IPS DF 6.9 (cell line): ENCODE measurements around the gene CLK4.

Source experiments
- DNase-seq: peaks from one replicate; pipeline ENCODE4 v3.0.0-alpha.2; 2013; ENCODE audit warnings: low read depth, low spot score
- H3K27ac ChIP-seq: one replicate; pipeline ENCODE4 v1.5.1; 2013; ENCODE audit warnings: low read length, control low read depth
- H3K27me3 ChIP-seq: 2 replicates; pipeline ENCODE4 v1.6.1; 2013; ENCODE audit warnings: mild to moderate bottlenecking, low read length; ENCODE audit not compliant: control insufficient read depth, insufficient read depth
- H3K36me3 ChIP-seq: 2 replicates; pipeline ENCODE4 v1.6.1; 2013; ENCODE audit warnings: low read length; ENCODE audit not compliant: control insufficient read depth, insufficient read depth
- H3K4me1 ChIP-seq: 2 replicates; pipeline ENCODE4 v1.6.1; 2013; ENCODE audit warnings: low read length; ENCODE audit not compliant: control insufficient read depth, insufficient read depth
- H3K4me3 ChIP-seq: 2 replicates; pipeline ENCODE4 v1.5.1; 2013; ENCODE audit warnings: mild to moderate bottlenecking, low read length
- H3K9me3 ChIP-seq: 2 replicates; pipeline ENCODE4 v1.6.1; 2013; ENCODE audit warnings: low read length, inconsistent platforms; ENCODE audit not compliant: control insufficient read depth, insufficient read depth
- WGBS: extraction: QIAGEN DNeasy Blood & Tissue Kit; methylation state at CpG from one replicate; pipeline ENCODE4 v1.1.7; 2013; ENCODE audit warnings: mixed read lengths, missing lambda C conversion rate; ENCODE audit not compliant: insufficient read length, insufficient coverage; 5-methylcytosine and 5-hydroxymethylcytosine counted together

CLK4 gene

DNA sequence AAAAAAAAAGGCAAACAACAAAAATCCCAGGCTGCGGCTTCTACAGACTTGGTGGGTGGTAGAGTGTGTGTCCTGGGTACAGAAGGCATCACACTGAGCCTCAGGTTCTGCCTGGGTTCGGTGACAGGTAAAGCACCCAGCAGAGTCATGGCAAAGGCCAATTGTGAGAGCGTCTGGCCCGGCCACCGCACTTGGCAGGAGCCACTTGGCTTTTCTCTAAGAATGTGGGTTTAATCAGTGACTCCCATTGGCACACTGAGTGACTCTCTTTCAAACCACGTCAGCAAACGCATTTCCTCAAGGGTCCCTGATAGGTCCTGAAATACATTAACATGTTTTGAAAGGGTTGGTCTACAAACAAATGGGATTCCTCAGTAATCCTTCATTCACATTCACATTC, 53.6 kb downstream of the CLK4 start:
- WGBS: no CpG with 5 or more reads among the region's 7 CpGs
- no peak for DNase-seq

DNA sequence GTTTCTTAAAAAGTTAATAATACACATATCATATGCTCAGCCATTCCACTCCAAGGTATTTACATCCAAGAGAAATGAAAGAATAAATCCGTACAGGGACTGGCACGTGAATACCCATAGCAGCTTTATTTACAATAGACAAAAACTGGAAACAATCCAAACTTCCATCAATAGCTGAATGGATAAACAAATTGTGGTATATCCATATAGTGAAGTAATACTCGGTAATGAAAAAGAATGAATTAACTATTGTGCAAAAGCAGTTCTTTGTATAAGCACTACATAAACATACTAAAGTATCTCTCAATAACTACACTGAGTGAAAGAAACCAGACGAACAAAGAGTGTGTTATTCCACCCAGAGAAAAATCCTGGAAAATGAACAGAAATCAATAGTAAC, 54.2 kb downstream of the CLK4 start:
- no peak for DNase-seq
- H3K27ac ChIP-seq: no peak overlapping the region
- H3K27me3 ChIP-seq: no peaks in the 10 kb centered on the region
- H3K4me3 ChIP-seq: no peak overlapping the region
- H3K36me3 ChIP-seq: no peaks in the 10 kb centered on the region
- H3K9me3 ChIP-seq: no peaks in the 10 kb centered on the region
- H3K4me1 ChIP-seq: no peaks in the 10 kb centered on the region; the same call in 1 of the 2 replicates
- WGBS: no CpG with 5 or more reads among the region's 4 CpGs

More for the DNA sequence above, 53.6 kb downstream of the CLK4 start:
- Histone ChIP-seq H3K27me3 (no peaks in the 10 kb centered on the region), H3K27ac (no peak overlapping the region), H3K4me1 (peaks cover 3% of the 10 kb centered on the region), H3K9me3 (no peaks in the 10 kb centered on the region), H3K36me3 (no peaks in the 10 kb centered on the region), H3K4me3 (no peak overlapping the region)

DNA sequence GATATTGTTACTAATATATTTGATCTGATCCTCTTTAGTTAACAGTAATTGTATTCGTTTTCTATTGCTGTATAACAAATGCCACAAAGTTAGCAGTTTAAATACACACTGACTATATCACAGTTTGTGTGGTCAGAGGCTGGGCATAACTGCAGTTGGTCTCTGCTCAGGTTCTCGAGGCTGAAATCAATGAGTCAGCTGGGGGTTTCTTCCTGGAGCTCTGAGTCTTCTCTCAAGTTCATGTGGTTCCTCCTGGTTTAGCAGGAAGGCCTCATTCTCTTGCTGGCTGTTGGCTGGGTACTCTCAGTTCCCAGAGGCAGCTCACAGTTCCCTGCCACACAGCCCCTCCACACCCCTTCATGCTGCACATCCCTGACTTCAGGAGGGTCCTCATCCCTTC, 57.4 kb downstream of the CLK4 start:
- peaks cover 2% of the 10 kb centered on the region; the same call in 1 of the 2 replicates for H3K4me1 ChIP-seq
- no peak for DNase-seq
- no peaks in the 10 kb centered on the region for H3K36me3 ChIP-seq
- no peak overlapping the region for H3K4me3 ChIP-seq
- H3K27ac ChIP-seq: no peak overlapping the region
- WGBS: no CpG with 5 or more reads among the region's 2 CpGs
- H3K9me3 ChIP-seq: no peaks in the 10 kb centered on the region
- no peaks in the 10 kb centered on the region for H3K27me3 ChIP-seq

DNA sequence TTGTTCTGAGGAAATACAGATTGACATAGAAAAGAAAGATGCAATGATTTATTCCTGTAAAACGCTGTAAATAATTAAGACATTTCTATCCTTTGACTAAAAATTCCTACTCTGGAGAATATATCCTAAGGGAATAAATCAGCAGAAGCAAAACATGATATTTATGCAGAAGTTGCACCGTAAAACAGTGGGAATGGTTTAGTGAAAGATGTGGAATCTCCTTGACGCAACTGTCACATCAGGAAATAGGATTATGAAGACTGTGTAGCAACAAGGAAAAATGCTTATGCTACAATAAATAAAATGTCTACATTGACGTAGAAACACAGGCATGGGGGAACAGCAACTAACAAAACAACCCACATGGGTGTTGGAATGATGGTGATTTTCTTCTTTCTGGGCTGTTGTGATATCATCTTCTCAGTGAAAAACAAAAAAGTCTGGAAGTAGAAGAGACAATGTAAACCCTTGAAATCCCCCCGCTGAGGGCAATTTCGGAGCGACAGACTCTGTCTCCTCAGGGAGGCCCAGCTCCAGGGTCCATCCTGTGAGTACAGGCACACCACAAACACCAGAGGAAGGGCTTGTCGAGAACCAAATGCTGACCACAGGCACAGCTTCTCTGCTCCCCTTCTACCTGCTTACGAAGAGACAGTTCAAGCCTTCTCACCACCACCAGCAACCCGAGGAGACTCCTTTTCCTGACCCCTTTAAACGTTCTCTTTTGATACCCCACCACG, 61.9 kb downstream of the CLK4 start:
- Histone ChIP-seq H3K9me3 (no peaks in the 10 kb centered on the region), H3K27ac (no peak overlapping the region), H3K4me3 (no peak overlapping the region), H3K36me3 (no peaks in the 10 kb centered on the region), H3K4me1 (peaks cover 5% of the 10 kb centered on the region; the same call in 1 of the 2 replicates), H3K27me3 (no peaks in the 10 kb centered on the region)
- no CpG with 5 or more reads among the region's 12 CpGs for WGBS
- DNase-seq: no peak

DNA sequence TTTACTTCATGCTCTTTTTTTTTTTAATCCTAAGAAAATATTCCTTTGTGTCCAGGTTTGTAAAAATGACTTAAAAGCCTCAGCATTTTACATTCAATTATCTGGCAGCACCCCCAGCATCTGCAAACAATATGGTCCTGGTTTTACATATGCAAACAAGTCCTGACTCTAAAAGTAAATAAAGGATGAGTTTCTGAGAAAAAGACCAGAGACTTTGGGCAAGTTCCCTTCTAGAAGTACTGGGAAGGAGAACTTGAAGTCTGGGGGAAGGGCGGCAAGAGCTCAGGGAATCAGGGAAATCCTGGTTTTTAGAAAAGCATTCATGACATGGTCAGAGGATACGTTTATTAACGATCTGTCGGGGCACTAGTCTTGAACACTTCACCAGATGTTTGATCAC, 62.5 kb downstream of the CLK4 start:
- no peaks in the 10 kb centered on the region for H3K36me3 ChIP-seq
- no peak overlapping the region for H3K4me3 ChIP-seq
- DNase-seq: no peak
- H3K27me3 ChIP-seq: no peaks in the 10 kb centered on the region
- H3K9me3 ChIP-seq: no peaks in the 10 kb centered on the region
- WGBS: no CpG with 5 or more reads among the region's 4 CpGs
- peaks cover 5% of the 10 kb centered on the region; the same call in 1 of the 2 replicates for H3K4me1 ChIP-seq
- H3K27ac ChIP-seq: no peak overlapping the region

DNA sequence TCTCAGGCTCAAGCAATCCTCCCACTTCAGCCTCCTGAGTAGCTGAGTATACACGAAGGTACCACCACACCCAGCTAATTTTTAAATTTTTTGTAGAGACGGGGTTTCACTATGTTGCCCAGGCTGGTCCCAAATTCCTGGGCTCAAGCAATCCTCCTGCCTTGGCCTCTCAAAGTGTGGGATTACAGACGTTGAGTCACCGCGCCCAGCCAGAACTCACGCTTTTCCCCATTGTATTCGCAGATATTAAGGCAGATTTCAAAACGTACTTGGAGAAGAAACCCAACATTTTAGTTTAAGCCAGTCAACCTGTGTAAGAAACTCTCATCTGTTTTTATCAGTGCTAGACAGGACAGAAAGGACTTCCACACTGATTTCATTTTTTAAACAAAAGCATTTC, 63.2 kb downstream of the CLK4 start:
- no peak overlapping the region for H3K4me3 ChIP-seq
- H3K27ac ChIP-seq: no peak overlapping the region
- DNase-seq: no peak
- H3K36me3 ChIP-seq: no peaks in the 10 kb centered on the region
- no peaks in the 10 kb centered on the region for H3K9me3 ChIP-seq
- no CpG with 5 or more reads among the region's 8 CpGs for WGBS
- H3K4me1 ChIP-seq: peaks cover 5% of the 10 kb centered on the region; the same call in 1 of the 2 replicates
- no peaks in the 10 kb centered on the region for H3K27me3 ChIP-seq

DNA sequence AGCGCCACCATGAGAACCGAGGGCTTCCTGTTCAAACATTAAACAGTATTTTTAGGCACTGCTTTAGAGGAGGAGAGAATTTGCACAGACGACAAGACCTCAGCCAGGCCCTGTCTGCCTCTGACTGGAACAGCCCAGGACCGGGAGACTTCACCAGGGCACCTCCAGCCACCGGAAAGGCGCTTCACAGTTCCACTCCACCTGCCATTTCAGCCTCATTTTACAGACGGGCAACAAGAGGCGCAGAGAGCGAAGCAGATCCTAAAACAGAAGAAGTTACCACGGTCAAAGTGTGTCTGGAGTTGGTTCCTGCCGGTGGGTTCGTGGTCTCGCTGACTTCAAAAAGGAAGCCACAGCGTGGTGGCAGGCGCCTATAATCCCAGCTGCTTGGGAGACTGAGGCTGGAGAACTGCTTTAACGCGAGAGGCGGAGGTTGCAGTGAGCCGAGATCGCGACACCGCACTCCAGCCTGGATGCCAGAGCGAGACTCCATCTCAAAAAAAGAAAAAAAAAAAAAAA, 65.0 kb downstream of the CLK4 start:
- Histone ChIP-seq H3K4me1 (peaks cover 6% of the 10 kb centered on the region), H3K4me3 (no peak overlapping the region), H3K27ac (no peak overlapping the region), H3K9me3 (no peaks in the 10 kb centered on the region), H3K36me3 (no peaks in the 10 kb centered on the region), H3K27me3 (no peaks in the 10 kb centered on the region)
- DNase-seq: no peak
- WGBS: no CpG with 5 or more reads among the region's 23 CpGs

DNA sequence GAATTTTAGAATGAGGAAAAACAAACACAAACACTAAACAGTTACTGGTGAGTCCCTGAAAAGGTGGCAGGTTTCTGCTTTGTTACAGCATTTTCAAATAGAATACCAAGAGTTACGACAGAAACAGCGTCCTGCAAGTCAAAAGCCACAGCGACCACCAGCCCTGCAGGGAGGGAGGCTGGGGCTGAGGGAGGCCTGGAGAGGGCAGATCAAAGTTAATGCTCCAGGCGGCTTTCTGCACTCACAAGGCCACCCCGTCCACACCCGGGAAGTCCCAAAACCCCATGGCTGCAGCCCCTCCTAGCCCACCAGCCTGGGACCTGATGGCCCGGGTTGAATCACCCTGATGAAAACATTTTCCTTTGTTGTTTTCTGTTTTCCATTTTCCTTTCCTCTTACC, 65.9 kb downstream of the CLK4 start:
- DNase-seq: no peak
- WGBS: no CpG with 5 or more reads among the region's 7 CpGs
- H3K4me1 ChIP-seq: peaks cover 6% of the 10 kb centered on the region
- no peak overlapping the region for H3K4me3 ChIP-seq
- H3K27me3 ChIP-seq: no peaks in the 10 kb centered on the region
- H3K9me3 ChIP-seq: no peaks in the 10 kb centered on the region
- no peaks in the 10 kb centered on the region for H3K36me3 ChIP-seq
- H3K27ac ChIP-seq: no peak overlapping the region

DNA sequence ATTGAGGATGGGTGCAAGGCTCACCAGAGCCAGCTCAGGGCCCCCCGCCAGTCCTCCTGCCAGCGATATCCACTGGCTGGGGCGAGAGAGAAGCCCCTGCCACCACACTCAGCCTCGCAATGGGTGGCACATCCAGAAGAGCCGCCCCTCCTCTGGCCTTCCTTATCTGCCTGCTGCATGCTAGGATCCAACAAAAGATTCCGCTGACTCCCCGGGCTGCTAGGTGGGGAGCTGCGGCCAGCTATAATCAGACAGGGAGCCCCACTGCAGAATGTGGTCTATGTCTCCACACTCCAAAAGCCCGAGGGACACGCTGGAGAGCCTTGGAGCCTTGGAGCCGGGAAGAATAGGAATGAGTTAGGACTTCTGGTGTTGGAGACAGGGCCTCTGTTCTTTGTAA, 69.4 kb downstream of the CLK4 start:
- H3K27ac ChIP-seq: no peak overlapping the region
- DNase-seq: no peak
- no peaks in the 10 kb centered on the region for H3K9me3 ChIP-seq
- no peak overlapping the region for H3K4me3 ChIP-seq
- no peaks in the 10 kb centered on the region for H3K27me3 ChIP-seq
- no peaks in the 10 kb centered on the region for H3K36me3 ChIP-seq
- WGBS: no CpG with 5 or more reads among the region's 11 CpGs
- H3K4me1 ChIP-seq: peaks cover 5% of the 10 kb centered on the region

DNA sequence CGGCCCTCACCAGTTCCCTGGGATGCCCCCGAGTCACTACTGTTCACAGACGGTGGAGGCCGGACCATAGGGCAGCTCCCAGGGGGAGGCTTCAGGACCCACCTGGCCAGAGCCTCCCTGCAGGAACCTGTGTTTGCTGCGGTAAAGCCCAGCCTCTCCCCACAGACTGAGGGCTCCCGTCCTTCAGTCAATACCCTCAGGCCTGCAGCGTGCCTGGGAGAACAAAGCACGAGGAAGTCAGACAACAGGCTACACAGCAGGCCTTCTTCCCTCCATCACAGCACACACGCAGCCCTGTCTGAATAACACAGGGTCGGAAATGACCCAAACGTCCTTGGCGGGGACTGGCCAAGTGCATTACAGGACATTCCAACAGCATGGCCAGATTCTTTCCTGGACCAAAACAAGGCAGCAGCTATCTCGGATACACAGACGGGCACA, 71.1 kb downstream of the CLK4 start:
- no peak overlapping the region for H3K4me3 ChIP-seq
- H3K36me3 ChIP-seq: no peaks in the 10 kb centered on the region
- DNase-seq: peak; percentile 84
- no CpG with 5 or more reads among the region's 14 CpGs for WGBS
- no peaks in the 10 kb centered on the region for H3K27me3 ChIP-seq
- H3K4me1 ChIP-seq: peaks cover 2% of the 10 kb centered on the region
- H3K27ac ChIP-seq: no peak overlapping the region
- H3K9me3 ChIP-seq: no peaks in the 10 kb centered on the region

DNA sequence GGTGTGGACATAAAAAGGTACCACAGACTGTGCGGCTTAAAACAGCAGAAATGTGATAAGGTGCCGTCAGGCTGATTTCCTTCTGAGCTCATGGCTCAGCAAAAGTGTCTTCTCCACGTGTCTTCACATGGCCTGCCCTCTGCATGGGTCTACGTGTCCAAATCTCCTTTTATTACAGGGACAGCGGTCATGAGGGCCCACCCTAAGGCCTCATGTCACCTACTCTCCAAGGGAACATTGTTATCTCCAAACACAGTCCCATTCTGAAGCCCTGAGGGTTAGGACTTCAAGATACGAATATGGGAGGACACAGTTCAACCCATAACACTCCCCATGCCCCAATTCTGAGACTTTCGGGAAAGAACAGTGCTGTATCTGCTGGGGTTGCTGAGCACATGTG, 71.8 kb downstream of the CLK4 start:
- no peak overlapping the region for H3K27ac ChIP-seq
- peaks cover 2% of the 10 kb centered on the region for H3K4me1 ChIP-seq
- no peaks in the 10 kb centered on the region for H3K27me3 ChIP-seq
- no peak overlapping the region for H3K4me3 ChIP-seq
- no peaks in the 10 kb centered on the region for H3K9me3 ChIP-seq
- no peak for DNase-seq
- no peaks in the 10 kb centered on the region for H3K36me3 ChIP-seq
- no CpG with 5 or more reads among the region's 7 CpGs for WGBS
